Muscle layer of colon (tissue), 2 donors: ENCODE results near the gene PARS2.

Source experiments
- H3K27ac ChIP-seq: one replicate; pipeline ENCODE4 v1.7.0; 2013; ENCODE audit warnings: low read depth, mild to moderate bottlenecking, low read length, moderate library complexity
- H3K27me3 ChIP-seq, 2 donors: one replicate each; pipeline ENCODE4 v1.7.0; 2013; ENCODE audit warnings: low read length in 2 of 2, mild to moderate bottlenecking in 2 of 2; ENCODE audit not compliant: insufficient read depth in 2 of 2, control insufficient read depth in 1 of 2
- H3K36me3 ChIP-seq: one replicate; pipeline ENCODE4 v1.7.0; 2013; ENCODE audit warnings: mild to moderate bottlenecking, low read length; ENCODE audit not compliant: insufficient read depth
- H3K4me1 ChIP-seq: one replicate; pipeline ENCODE4 v1.7.0; 2013; ENCODE audit warnings: mild to moderate bottlenecking, low read length; ENCODE audit not compliant: insufficient read depth
- H3K4me3 ChIP-seq, 2 donors: one replicate each; pipeline ENCODE4 v1.7.0; 2013; ENCODE audit warnings: low read length in 2 of 2, low read depth in 1 of 2, mild to moderate bottlenecking in 1 of 2, moderate library complexity in 1 of 2
- H3K9ac ChIP-seq: one replicate; pipeline ENCODE4 v1.7.0; 2013; ENCODE audit warnings: low read length
- H3K9me3 ChIP-seq: one replicate; pipeline ENCODE4 v1.7.0; 2013; ENCODE audit warnings: mild to moderate bottlenecking, low read length
- donor health status: abdominal sarcoma.
- donor health status: Adenocarcinoma of cecum.

The PARS2 gene

GRCh38 chr1:54758678-54759348, 5.5 kb downstream of the PARS2 start:
- Histone ChIP-seq H3K27ac (no peak overlapping the region), H3K4me1 (peaks cover 11% of the 10 kb centered on the region), H3K9ac (no peak overlapping the region), H3K27me3 (no peaks in the 10 kb centered on the region), H3K4me3 (no peak overlapping the region), H3K36me3 (peaks cover 19% of the 10 kb centered on the region), H3K9me3 (no peaks in the 10 kb centered on the region)

- Histone ChIP-seq H3K9me3 (no peaks in the 10 kb centered on the region), H3K9ac (no peak overlapping the region), H3K4me1 (peaks cover 2% of the 10 kb centered on the region), H3K36me3 (peaks cover 19% of the 10 kb centered on the region), H3K4me3 (no peak overlapping the region), H3K27me3 (no peaks in the 10 kb centered on the region), H3K27ac (no peak overlapping the region)
Measured at GRCh38 chr1:54757833-54758232, 6.5 kb downstream of the PARS2 start.

- no peaks in the 10 kb centered on the region for H3K9me3 ChIP-seq
- H3K27ac ChIP-seq: no peak overlapping the region
- no peaks in the 10 kb centered on the region for H3K4me1 ChIP-seq
- peaks cover 19% of the 10 kb centered on the region for H3K36me3 ChIP-seq
- no peak overlapping the region for H3K4me3 ChIP-seq
- no peak overlapping the region for H3K9ac ChIP-seq
- no peaks in the 10 kb centered on the region for H3K27me3 ChIP-seq
Measured at GRCh38 chr1:54754486-54755285, 9.6 kb downstream of the PARS2 start.

- peaks cover 19% of the 10 kb centered on the region for H3K36me3 ChIP-seq
- H3K27me3 ChIP-seq: no peaks in the 10 kb centered on the region
- H3K9ac ChIP-seq: no peak overlapping the region
- H3K4me3 ChIP-seq: no peak overlapping the region
- H3K9me3 ChIP-seq: no peaks in the 10 kb centered on the region
- no peaks in the 10 kb centered on the region for H3K4me1 ChIP-seq
- no peak overlapping the region for H3K27ac ChIP-seq
Measured at GRCh38 chr1:54754045-54754444, 10.3 kb downstream of the PARS2 start.

GRCh38 chr1:54751426-54751825, 12.9 kb downstream of the PARS2 start:
- Histone ChIP-seq H3K9me3 (no peaks in the 10 kb centered on the region), H3K4me1 (peaks cover 11% of the 10 kb centered on the region), H3K9ac (no peak overlapping the region), H3K27ac (no peak overlapping the region), H3K4me3 (no peak overlapping the region), H3K27me3 (no peaks in the 10 kb centered on the region), H3K36me3 (no peaks in the 10 kb centered on the region)

GRCh38 chr1:54750596-54750995, 13.7 kb downstream of the PARS2 start:
- Histone ChIP-seq H3K4me3 (no peak overlapping the region), H3K27me3 (no peaks in the 10 kb centered on the region), H3K36me3 (no peaks in the 10 kb centered on the region), H3K9ac (no peak overlapping the region), H3K27ac (no peak overlapping the region), H3K4me1 (peaks cover 11% of the 10 kb centered on the region), H3K9me3 (no peaks in the 10 kb centered on the region)

- no peaks in the 10 kb centered on the region for H3K36me3 ChIP-seq
- no peak overlapping the region for H3K4me3 ChIP-seq
- peaks cover 11% of the 10 kb centered on the region for H3K4me1 ChIP-seq
- H3K27me3 ChIP-seq: no peaks in the 10 kb centered on the region
- no peak overlapping the region for H3K27ac ChIP-seq
- no peaks in the 10 kb centered on the region for H3K9me3 ChIP-seq
- H3K9ac ChIP-seq: no peak overlapping the region
Measured at GRCh38 chr1:54748094-54748835, 16.1 kb downstream of the PARS2 start.

GRCh38 chr1:54745864-54746263, 18.5 kb downstream of the PARS2 start:
- no peak overlapping the region for H3K27ac ChIP-seq

GRCh38 chr1:54745274-54745673, 19.0 kb downstream of the PARS2 start:
- Histone ChIP-seq H3K4me1 (peaks cover 11% of the 10 kb centered on the region), H3K9me3 (no peaks in the 10 kb centered on the region), H3K36me3 (peaks cover 21% of the 10 kb centered on the region), H3K9ac (no peak overlapping the region), H3K27ac (no peak overlapping the region), H3K27me3 (no peaks in the 10 kb centered on the region), H3K4me3 (no peak overlapping the region)

More at GRCh38 chr1:54745864-54746263, 18.5 kb downstream of the PARS2 start:
- no peaks in the 10 kb centered on the region for H3K9me3 ChIP-seq
- peaks cover 17% of the 10 kb centered on the region for H3K36me3 ChIP-seq
- H3K27me3 ChIP-seq: no peaks in the 10 kb centered on the region
- no peak overlapping the region for H3K4me3 ChIP-seq
- H3K4me1 ChIP-seq: peaks cover 11% of the 10 kb centered on the region
- H3K9ac ChIP-seq: no peak overlapping the region

- Histone ChIP-seq H3K27me3 (no peaks in the 10 kb centered on the region), H3K4me1 (peaks cover 11% of the 10 kb centered on the region), H3K9me3 (no peaks in the 10 kb centered on the region), H3K36me3 (peaks cover 27% of the 10 kb centered on the region), H3K9ac (no peak overlapping the region), H3K4me3 (no peak overlapping the region), H3K27ac (no peak overlapping the region)
Measured at GRCh38 chr1:54744696-54745095, 19.6 kb downstream of the PARS2 start.

GRCh38 chr1:54743416-54744226, 20.7 kb downstream of the PARS2 start:
- H3K4me3 ChIP-seq: no peak overlapping the region
- peaks cover 35% of the 10 kb centered on the region for H3K36me3 ChIP-seq
- no peak overlapping the region for H3K27ac ChIP-seq
- no peaks in the 10 kb centered on the region for H3K9me3 ChIP-seq
- H3K4me1 ChIP-seq: peaks cover 11% of the 10 kb centered on the region
- H3K27me3 ChIP-seq: no peaks in the 10 kb centered on the region
- H3K9ac ChIP-seq: no peak overlapping the region
